Inflammatory macrophage treated with lipopolysaccharide for 1 hour (primary cell): ENCODE results near the gene SLC25A3.
"Not testable (repeated sequence)": the region's sequence is repeated elsewhere in the genome, so short reads cannot be mapped to it uniquely, and the experiment has no call there.

ENCODE experiments used
- DNase-seq, 2 donors: peaks; one replicate each; pipeline ENCODE4 v3.0.0-alpha.2; 2020 to 2022

The SLC25A3 gene

GRCh38 chr12:98595243-98595988, 1.9 kb downstream of the SLC25A3 start:
- no peak for DNase-seq

DNA sequence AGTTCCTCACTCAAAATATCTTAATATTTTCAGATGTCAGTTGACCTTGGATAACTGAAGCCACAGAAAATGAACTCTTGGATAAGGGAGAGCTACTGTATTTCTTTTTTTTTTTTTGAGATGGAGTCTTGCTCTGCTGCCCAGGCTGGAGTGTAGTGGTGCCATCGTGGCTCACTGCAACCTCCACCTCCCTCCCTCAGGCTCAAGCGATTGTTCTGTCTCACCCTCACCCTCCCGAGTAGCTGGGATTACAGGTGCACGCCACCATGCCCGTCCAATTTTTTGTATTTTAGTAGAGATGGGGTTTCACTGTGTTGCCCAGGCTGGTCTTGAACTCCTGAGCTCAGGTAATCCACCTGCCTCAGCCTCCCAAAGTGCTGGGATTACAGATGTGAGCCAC, 3.8 kb downstream of the SLC25A3 start:
- DNase-seq: not testable (repeated sequence)

- DNase-seq: no peak
Observed at GRCh38 chr12:98601924-98602323, 8.4 kb downstream of the SLC25A3 start.

- peak in 1 of 2 donors; percentile 34 for DNase-seq
Observed at GRCh38 chr12:98606359-98606988, 13.0 kb downstream of the SLC25A3 start.

DNA sequence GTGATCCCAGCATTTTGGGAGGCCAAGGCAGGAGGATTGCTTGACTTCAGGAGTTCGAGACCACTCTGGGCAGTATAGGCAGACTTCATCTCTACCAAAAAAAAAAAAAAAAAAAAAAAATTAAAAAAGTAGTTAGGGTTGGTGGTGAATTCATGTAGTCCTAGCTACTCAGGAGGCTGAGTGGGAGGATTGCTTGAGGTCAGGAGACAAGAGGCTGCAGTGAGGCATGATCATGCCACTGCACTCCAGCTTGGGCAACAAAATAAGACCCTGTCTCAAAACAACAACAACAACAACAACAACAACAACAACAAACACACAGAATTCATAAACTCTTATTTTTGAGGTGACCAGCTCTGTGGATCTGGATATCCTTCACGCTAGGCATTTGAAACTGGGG, 17.1 kb downstream of the SLC25A3 start:
- DNase-seq: peak in 1 of 2 donors; percentile 62

GRCh38 chr12:98612696-98613334, 19.3 kb downstream of the SLC25A3 start:
- DNase-seq: peak in 1 of 2 donors; percentile 26

GRCh38 chr12:98618952-98619351, 25.5 kb downstream of the SLC25A3 start:
- DNase-seq: peak; percentile 89 to 93

- DNase-seq: no peak
Observed at GRCh38 chr12:98635657-98636323, 42.3 kb downstream of the SLC25A3 start.

DNA sequence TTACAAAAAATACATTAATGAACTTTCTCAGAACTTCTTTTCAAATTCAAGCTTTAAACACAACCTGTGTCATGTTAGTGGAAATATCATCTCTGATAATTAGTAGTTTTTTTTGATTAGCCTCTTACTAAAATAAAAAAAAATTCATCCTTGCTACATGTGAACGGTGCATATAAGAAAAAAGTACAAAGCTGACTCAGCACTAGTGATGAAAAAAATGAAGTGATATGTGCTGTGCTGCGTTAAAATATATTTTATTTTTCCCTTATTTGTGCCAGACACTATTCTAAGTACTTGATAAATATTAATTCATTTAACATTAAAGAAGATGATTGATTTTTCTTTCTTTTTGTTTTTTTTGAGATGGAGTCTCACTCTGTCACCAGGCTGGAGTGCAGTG, 43.6 kb downstream of the SLC25A3 start:
- no peak for DNase-seq

GRCh38 chr12:98638009-98638408, 44.5 kb downstream of the SLC25A3 start:
- no peak for DNase-seq

DNA sequence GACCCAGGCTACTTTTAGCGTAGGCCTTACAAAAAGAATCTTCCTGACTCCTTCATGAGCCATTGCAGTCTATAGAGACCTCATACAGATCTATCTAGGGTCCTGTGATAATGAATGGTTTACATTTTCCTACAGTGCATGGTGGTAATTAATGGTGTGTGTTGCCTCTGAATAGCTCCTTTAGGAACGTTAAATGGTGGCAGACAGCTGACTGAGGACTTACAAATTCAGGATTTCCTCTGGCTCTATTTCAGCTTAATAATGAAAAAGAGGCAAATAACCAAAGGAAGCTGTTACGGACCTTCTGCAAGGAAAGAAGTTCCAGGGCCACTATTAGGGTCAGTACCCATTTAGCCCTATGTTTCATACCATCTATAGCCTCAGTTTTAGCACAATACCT, 46.0 kb downstream of the SLC25A3 start:
- DNase-seq: no peak

- DNase-seq: not testable (repeated sequence)
Observed at GRCh38 chr12:98642801-98643200, 49.3 kb downstream of the SLC25A3 start.

DNA sequence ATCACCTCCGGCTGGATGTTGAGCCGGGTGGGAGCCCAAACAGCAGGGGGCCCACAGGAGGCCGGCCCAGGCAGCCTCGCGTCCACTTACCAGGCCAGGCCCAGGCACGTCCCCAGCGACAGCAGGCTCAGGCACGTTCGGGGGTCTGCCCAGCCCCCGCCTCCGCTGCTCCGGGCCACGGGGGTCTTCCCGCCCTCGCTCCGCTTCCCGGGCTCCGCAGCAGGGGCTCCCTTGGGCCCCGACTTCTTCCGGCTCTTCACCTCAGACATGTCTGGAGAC, 50.9 kb downstream of the SLC25A3 start:
- DNase-seq: no peak

DNA sequence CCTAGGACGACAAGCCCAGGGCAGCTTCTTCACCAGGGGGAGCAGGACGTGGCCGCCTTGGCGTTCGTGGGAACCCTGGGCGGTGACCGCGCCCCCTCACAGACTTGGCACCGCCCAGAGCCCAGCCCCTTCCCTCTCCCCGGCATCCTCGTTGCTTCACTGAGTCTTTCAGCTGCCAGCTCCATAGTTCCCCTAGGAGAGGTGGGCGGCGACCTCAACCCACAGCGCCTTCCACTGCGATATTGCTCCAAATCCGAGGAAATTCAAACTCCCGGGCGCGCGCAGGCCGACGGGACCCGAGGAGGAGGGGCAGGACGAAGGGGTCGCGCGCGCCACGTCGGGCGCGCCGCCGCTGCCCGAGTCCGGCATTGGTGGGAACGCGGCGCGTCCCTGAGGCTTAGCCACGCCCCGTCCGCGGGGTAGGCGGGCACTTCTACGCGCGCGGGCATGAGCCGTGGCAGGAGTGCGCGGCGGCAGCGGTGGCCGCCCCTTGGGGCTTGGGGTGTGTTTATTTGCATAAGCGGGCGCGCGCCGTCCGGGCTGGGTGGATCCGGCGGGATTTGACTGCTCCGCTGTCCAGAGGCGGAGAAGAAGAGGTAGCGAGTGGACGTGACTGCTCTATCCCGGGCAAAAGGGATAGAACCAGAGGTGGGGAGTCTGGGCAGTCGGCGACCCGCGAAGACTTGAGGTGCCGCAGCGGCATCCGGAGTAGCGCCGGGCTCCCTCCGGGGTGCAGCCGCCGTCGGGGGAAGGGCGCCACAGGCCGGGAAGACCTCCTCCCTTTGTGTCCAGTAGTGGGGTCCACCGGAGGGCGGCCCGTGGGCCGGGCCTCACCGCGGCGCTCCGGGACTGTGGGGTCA, 51.5 kb downstream of the SLC25A3 start, which contains the start of the genes APAF1 and IKBIP:
Gene APAF1 (plus strand): TSS at position 579 of the 860 bp plus-strand sequence. CDS start 3,070 bp downstream, outside the sequence.
Gene IKBIP (minus strand): TSS at position 77 of the 860 bp plus-strand sequence. CDS start 87 bp downstream, outside the sequence.
- peak; percentile 96 to 98 for DNase-seq

DNA sequence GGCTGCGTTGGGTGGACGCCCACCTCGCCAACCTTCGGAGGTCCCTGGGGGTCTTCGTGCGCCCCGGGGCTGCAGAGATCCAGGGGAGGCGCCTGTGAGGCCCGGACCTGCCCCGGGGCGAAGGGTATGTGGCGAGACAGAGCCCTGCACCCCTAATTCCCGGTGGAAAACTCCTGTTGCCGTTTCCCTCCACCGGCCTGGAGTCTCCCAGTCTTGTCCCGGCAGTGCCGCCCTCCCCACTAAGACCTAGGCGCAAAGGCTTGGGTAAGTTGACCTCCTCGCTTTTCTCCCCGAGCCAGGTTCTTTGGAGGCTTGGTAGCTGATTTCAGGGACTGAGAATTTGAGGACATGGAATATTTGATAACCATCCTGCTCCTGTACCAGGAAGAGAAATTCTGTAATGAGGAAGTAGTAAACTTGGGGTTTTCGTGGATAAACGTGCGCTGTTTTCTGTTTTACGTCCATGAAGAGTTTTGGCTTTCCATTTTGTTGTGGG, 52.1 kb downstream of the SLC25A3 start:
- peak; percentile 35 to 46 for DNase-seq

DNA sequence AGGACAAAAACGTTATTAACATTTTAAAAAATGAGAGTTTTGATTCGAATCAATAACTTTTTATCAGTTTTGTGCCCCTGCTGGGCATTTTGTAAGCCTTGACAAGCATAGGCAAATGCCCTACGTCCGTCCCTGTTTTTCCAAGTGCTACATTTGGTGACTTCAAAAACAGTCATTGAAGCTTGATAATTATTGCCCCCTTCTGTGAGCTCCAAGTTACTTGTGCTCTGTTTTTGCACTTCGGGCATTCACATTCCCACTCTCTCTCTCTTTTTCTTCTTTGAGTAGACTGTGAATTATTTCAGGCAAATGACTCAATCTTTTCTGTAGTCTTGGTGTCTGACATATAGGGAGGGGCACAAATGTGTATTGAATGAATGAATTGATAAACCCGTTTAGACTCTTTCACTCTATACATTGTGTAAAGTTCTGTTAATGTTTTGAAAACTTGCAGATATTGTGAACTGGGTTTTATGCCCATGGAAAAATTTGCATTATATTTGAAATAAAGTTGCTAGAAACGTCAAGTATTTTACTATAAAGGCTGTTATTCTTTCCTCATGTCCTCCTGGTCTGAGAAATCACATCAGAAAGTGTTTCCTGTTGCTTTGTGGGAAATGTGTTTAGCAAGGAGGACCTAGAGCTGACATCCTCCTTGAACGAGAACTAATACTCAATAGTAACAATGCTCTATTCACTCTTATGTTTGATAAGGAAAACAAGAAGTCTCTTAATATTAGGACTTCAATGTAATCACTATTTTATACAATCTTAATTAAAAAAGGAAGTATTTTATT, 53.0 kb downstream of the SLC25A3 start:
- DNase-seq: peak; percentile 30 to 53

DNA sequence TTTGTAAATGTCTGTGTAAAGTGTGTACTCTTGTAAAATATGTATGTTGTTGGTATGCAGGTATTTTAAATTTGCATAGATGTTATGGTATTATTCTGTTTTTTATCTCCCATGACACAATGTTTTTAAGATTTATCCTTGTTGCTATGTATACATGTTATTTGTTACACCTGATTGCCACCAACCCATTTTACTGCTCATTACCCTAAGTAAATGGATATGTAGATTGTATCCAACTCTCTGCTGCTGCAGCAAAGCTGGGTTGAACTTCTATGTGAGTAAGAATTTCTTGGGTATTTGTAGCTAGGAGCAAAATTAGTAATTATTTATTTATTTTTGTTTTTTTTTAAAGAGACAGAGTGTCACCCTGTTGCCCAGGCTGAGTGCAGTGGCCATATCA, 57.8 kb downstream of the SLC25A3 start:
- no peak for DNase-seq

DNA sequence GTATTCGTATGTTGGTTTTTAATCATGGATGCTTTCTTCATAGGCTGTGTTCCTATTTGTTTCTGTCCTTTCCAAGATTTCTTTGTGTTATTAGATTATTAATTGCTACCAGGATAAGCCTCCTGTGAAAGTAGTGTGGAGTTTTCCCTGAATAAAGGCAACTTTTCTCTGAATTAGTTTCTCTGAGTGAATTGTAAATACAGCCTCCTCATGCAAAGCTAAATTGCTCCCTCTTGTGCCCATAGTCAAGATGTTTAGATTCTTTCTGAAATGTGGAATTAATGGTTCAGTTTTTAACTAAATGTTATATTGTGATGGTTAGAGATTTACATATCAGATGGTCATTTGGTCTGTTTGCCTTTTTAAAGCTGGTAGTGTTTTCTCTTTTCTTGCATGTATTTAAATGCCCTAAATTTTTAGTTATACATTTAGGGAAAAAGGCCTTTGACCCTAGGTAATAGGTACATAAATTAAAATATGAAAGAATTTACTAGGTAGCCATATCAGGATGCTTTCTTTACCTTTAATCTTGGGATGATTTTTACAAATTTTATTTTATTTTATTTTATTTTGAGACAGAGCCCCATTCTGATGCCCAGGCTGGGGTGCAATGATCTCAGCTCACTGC, 60.5 kb downstream of the SLC25A3 start:
- peak; percentile 49 to 74 for DNase-seq
